Calu3 (cell line): ENCODE results near the gene SLFN5. TPM values are rescaled to one million over a fixed set of nuclear protein-coding genes. Genes with fewer than 3 reads are reported as not detected.

Source experiments
- BruUV-seq: library from RNA; stranded (reverse); fragments of 400-500 nt; replicated peaks from 2 replicates; lab custom pipeline; 2021; lab: Mats Ljungman, UMichigan
- CTCF ChIA-PET: fragments of 300-600 bp; sonication (Branson Sonifier 250); formaldehyde crosslinking; loops from one replicate; lab custom pipeline; 2022; ENCODE audit warnings: antibody characterized with exemption; lab: Charles Lee
- DNase-seq: peaks from one replicate; pipeline ENCODE4 v3.0.0; 2022
- H3K27ac Mint-ChIP-seq: one replicate; pipeline ENCODE4 v1.8.0; 2022; ENCODE audit warnings: mixed read lengths; ENCODE audit not compliant: unreplicated experiment
- H3K27me3 Mint-ChIP-seq: one replicate; pipeline ENCODE4 v1.8.0; 2022; ENCODE audit warnings: mixed read lengths; ENCODE audit not compliant: unreplicated experiment
- H3K36me3 Mint-ChIP-seq: one replicate; pipeline ENCODE4 v1.8.0; 2022; ENCODE audit warnings: mild to moderate bottlenecking, moderate library complexity, mixed read lengths; ENCODE audit not compliant: insufficient read depth, unreplicated experiment
- H3K4me1 Mint-ChIP-seq: one replicate; pipeline ENCODE4 v1.8.0; 2022; ENCODE audit warnings: mild to moderate bottlenecking, low read depth, mixed read lengths; ENCODE audit not compliant: unreplicated experiment
- H3K4me3 Mint-ChIP-seq: one replicate; pipeline ENCODE4 v1.8.0; 2022; ENCODE audit warnings: mild to moderate bottlenecking, low read depth, moderate library complexity, mixed read lengths; ENCODE audit not compliant: unreplicated experiment
- H3K9me3 Mint-ChIP-seq: one replicate; pipeline ENCODE4 v1.8.0; 2022; ENCODE audit warnings: low read depth, mixed read lengths; ENCODE audit not compliant: unreplicated experiment
- intact Hi-C: fragments of 100-400 bp; cut with micrococcal nuclease; formaldehyde crosslinking; loops from one replicate; pipeline ENCODE4 v1.10.0; 2022; ENCODE audit not compliant: unreplicated experiment
- total RNA-seq: library from RNA; stranded (reverse); gene quantifications from 2 replicates; pipeline ENCODE4 v1.2.3, GENCODE V29; 2022
- TF ChIP-seq, protein P1 (sequence below): fragments of 200-600 bp; IDR thresholded peaks from one replicate; pipeline ENCODE4 v1.8.0; 2022; ENCODE audit warnings: antibody characterized with exemption; ENCODE audit not compliant: unreplicated experiment

The SLFN5 gene
- total RNA-seq, 1 experiment from 2014 or later, result 104 TPM

DNA sequence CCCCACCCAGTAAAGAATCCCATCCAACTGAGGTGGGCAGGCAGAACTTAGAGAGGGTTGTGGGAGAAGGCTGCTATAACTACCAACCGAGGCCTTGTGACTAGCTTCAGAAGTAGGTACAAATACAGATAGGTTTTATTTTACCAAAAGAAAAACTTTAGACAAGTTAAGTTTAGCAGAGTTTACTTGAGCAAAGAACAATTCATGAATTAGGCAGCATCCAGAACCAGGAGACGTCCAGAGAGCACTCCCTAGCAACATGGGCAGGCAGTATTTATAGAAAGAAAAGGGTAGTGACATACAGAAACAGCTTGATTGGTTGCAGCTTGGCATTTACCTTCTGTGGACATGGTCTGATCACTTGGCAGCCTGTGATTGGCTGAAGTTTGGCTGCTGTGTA, 42.1 kb downstream of the SLFN5 start:
- no peak overlapping the region for H3K27ac Mint-ChIP-seq
- no peaks in the 10 kb centered on the region for H3K36me3 Mint-ChIP-seq
- CTCF ChIA-PET, result no interaction called here
- TF ChIP-seq, protein P1, sequence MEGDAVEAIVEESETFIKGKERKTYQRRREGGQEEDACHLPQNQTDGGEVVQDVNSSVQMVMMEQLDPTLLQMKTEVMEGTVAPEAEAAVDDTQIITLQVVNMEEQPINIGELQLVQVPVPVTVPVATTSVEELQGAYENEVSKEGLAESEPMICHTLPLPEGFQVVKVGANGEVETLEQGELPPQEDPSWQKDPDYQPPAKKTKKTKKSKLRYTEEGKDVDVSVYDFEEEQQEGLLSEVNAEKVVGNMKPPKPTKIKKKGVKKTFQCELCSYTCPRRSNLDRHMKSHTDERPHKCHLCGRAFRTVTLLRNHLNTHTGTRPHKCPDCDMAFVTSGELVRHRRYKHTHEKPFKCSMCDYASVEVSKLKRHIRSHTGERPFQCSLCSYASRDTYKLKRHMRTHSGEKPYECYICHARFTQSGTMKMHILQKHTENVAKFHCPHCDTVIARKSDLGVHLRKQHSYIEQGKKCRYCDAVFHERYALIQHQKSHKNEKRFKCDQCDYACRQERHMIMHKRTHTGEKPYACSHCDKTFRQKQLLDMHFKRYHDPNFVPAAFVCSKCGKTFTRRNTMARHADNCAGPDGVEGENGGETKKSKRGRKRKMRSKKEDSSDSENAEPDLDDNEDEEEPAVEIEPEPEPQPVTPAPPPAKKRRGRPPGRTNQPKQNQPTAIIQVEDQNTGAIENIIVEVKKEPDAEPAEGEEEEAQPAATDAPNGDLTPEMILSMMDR, result no peak
- no peaks in the 10 kb centered on the region for H3K9me3 Mint-ChIP-seq
- BruUV-seq, result no TSS peak
- H3K4me1 Mint-ChIP-seq, result peaks cover 9% of the 10 kb centered on the region
- intact Hi-C loops, result no loop called here
- H3K4me3 Mint-ChIP-seq, result no peak overlapping the region
- H3K27me3 Mint-ChIP-seq, result no peaks in the 10 kb centered on the region
- DNase-seq, result no peak

DNA sequence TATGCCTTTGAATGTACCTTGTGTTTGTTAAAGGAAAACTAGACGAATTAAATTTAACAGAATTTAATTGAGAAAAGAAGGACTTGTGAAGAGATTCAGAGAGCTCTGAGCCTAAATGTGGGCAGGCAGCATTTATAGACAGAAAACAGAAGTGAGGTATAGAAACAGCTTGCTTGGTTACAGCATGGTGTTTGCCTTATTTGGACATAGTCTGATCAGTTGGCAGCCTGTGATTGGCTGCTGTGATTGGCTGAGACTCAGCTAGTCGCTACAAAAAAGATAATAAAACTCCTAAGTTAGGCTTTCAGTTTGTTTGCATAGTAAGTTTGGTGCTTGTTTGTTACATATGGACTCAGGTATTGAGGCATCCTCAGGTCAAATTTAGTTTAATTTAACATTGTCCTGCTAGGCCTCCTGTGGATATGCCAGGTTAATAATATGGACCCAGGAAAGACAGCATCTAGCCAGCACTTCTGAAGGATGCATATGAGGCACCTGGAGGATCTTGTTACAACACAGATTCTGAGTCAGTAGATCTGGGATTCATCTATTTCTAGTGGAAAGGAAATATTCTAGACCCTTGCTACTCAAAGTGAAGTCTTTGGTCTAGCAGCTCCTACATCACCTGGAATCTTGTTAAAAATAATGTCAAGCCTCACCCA, 43.4 kb downstream of the SLFN5 start:
- Mint-ChIP-seq H3K36me3 (no peaks in the 10 kb centered on the region), H3K4me3 (no peak overlapping the region), H3K27me3 (no peaks in the 10 kb centered on the region), H3K9me3 (no peaks in the 10 kb centered on the region), H3K27ac (no peak overlapping the region), H3K4me1 (peaks cover 9% of the 10 kb centered on the region)
- no TSS peak for BruUV-seq
- DNase-seq, result no peak
- intact Hi-C loops, result no loop called here
- CTCF ChIA-PET, result interaction anchor here (0.6 to 1.3 kb wide), 3 partner anchors 13 to 29 kb away, joined by 3 read pairs; no protein-coding TSS in a partner anchor
- TF ChIP-seq, protein P1, result no peak

DNA sequence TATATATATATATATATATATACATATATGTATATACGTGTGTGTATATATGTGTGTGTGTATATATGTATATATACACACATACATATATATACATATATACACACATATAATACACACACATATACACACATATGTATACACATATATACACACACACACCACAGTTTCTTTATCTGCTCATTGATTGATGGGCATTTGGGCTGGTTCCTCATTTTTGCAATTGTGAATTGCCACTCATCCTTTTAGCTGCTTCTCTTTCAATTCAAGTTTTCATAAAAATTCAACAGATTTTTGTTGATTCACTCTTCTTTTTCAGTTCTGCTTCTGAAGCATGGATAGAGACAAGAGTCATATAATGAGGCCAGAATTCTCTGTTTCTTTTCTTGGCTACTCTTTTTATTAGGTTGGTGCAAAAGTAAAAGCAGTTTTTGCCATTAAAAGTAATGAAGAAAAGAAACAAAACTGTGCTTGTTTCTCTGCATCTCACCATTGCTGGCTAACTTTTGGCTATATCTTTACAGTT, 44.5 kb downstream of the SLFN5 start:
- TF ChIP-seq, protein P1, result no peak
- H3K36me3 Mint-ChIP-seq, result no peaks in the 10 kb centered on the region
- no peaks in the 10 kb centered on the region for H3K27me3 Mint-ChIP-seq
- H3K4me3 Mint-ChIP-seq, result no peak overlapping the region
- H3K27ac Mint-ChIP-seq, result no peak overlapping the region
- BruUV-seq, result no TSS peak
- intact Hi-C loops, result no loop called here
- peaks cover 9% of the 10 kb centered on the region for H3K4me1 Mint-ChIP-seq
- no peaks in the 10 kb centered on the region for H3K9me3 Mint-ChIP-seq
- CTCF ChIA-PET, result interaction anchor here (1.3 kb wide), 1 partner anchor 18 kb away, joined by 3 read pairs; no protein-coding TSS in a partner anchor
- no peak for DNase-seq

DNA sequence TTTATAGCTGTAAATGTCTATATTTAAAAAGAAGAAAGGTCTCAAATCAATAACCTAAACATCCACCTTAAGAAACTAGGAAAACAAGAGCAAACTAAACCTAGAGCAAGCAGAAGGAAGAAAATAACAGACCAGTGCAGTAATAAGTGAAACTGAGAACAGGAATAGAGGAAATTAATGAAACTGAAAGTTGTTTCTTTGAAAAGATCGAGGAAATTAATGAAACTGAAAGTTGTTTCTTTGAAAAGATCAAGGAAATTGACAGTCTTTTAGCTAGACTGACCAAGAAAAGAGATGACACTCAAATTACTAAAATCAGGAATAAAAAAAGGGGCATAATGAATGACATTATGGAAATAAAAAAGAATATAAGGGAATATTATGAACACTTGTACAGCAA, 46.4 kb downstream of the SLFN5 start:
- Mint-ChIP-seq H3K27me3 (no peaks in the 10 kb centered on the region), H3K4me3 (no peak overlapping the region), H3K36me3 (no peaks in the 10 kb centered on the region), H3K27ac (no peak overlapping the region), H3K4me1 (peaks cover 9% of the 10 kb centered on the region), H3K9me3 (no peaks in the 10 kb centered on the region)
- BruUV-seq, result no TSS peak
- DNase-seq, result no peak
- intact Hi-C loops, result no loop called here
- CTCF ChIA-PET, result interaction anchor here (0.6 kb wide), 1 partner anchor 148 kb away, joined by 7 read pairs; no protein-coding TSS in a partner anchor
- TF ChIP-seq, protein P1, result no peak
